IMR-90 (cell line): Measurements from ENCODE around the gene AHNAK. TPM values are rescaled to one million over a fixed set of nuclear protein-coding genes. Genes with fewer than 3 reads are reported as not detected.

Experiments
- ATAC-seq: fragments of 200-7000 bp; cut with Tn5 transposase; 2 replicates; pipeline ENCODE4 v1.9.1; 2020; ENCODE audit warnings: low read depth, mild to moderate bottlenecking, moderate library complexity
- BruUV-seq: library from RNA; stranded (reverse); fragments of 400-500 nt; replicated peaks from 2 replicates; lab custom pipeline; 2021; lab: Mats Ljungman, UMichigan
- CTCF ChIA-PET: fragments of 300-600 bp; formaldehyde crosslinking; extraction: SDS; loops from one replicate; lab custom pipeline; 2021; ENCODE audit warnings: antibody characterized with exemption; lab: Yijun Ruan, JAX
- POLR2A ChIA-PET: fragments of 300-600 bp; sonication (Branson Sonifier 250); formaldehyde crosslinking; loops from one replicate; lab custom pipeline; 2022; ENCODE audit warnings: antibody characterized with exemption; ENCODE audit not compliant: unreplicated experiment; lab: Charles Lee
- DNase-seq: peaks from one replicate; pipeline ENCODE4 v3.0.0; 2013
- H2AFZ ChIP-seq: replicated peaks from 2 replicates; pipeline ENCODE3; 2013; ENCODE audit warnings: low read length, mild to moderate bottlenecking; ENCODE audit not compliant: poor library complexity
- H2AK5ac ChIP-seq: 2 replicates; pipeline ENCODE4 v1.6.1; 2013; ENCODE audit warnings: low read depth, low read length, inconsistent platforms
- H2AK9ac ChIP-seq: replicated peaks from 2 replicates; pipeline ENCODE3; 2013; ENCODE audit warnings: mild to moderate bottlenecking, low read depth, low read length, moderate library complexity; ENCODE audit not compliant: poor library complexity
- H2BK120ac ChIP-seq: 2 replicates; pipeline ENCODE4 v1.6.1; 2013; ENCODE audit warnings: low read depth, low read length, inconsistent platforms
- H2BK15ac ChIP-seq: 3 replicates; pipeline ENCODE4 v1.6.1; 2013; ENCODE audit warnings: low read depth, low read length, inconsistent platforms
- H2BK20ac ChIP-seq: 2 replicates; pipeline ENCODE4 v1.6.1; 2013; ENCODE audit warnings: low read depth, mild to moderate bottlenecking, inconsistent platforms, low read length, moderate library complexity
- H2BK5ac ChIP-seq: 2 replicates; pipeline ENCODE4 v1.6.1; 2013; ENCODE audit warnings: mild to moderate bottlenecking, low read depth, low read length, inconsistent platforms; ENCODE audit not compliant: poor library complexity, severe bottlenecking
- H3K14ac ChIP-seq: replicated peaks from 2 replicates; pipeline ENCODE4 v1.6.1; 2013; ENCODE audit warnings: low read depth, low read length, inconsistent platforms
- H3K18ac ChIP-seq: 2 replicates; pipeline ENCODE4 v1.6.1; 2013; ENCODE audit warnings: low read depth, low read length, control low read depth
- H3K23ac ChIP-seq: 2 replicates; pipeline ENCODE4 v1.6.1; 2013; ENCODE audit warnings: low read depth, low read length, inconsistent platforms
- H3K27ac ChIP-seq: 2 replicates; pipeline ENCODE4 v1.5.1; 2013; ENCODE audit warnings: mild to moderate bottlenecking, control low read depth, low read length; ENCODE audit not compliant: insufficient read depth
- H3K27me3 ChIP-seq: 2 replicates; pipeline ENCODE4 v1.6.1; 2013; ENCODE audit warnings: low read length; ENCODE audit not compliant: control insufficient read depth, insufficient read depth
- H3K36me3 ChIP-seq: 2 replicates; pipeline ENCODE4 v1.6.1; 2013; ENCODE audit warnings: low read length, mixed read lengths; ENCODE audit not compliant: control insufficient read depth, insufficient read depth
- H3K4ac ChIP-seq: 2 replicates; pipeline ENCODE4 v1.6.1; 2013; ENCODE audit warnings: low read depth, low read length, inconsistent platforms
- H3K4me1 ChIP-seq: 2 replicates; pipeline ENCODE4 v1.6.1; 2013; ENCODE audit warnings: low read length, mixed read lengths; ENCODE audit not compliant: control insufficient read depth, insufficient read depth
- H3K4me2 ChIP-seq: 2 replicates; pipeline ENCODE4 v1.6.1; 2013; ENCODE audit warnings: low read depth, mild to moderate bottlenecking, control low read depth, low read length, moderate library complexity
- H3K4me3 ChIP-seq: 2 replicates; pipeline ENCODE4 v1.5.1; 2013; ENCODE audit warnings: low read depth, mild to moderate bottlenecking, control low read depth, low read length, moderate library complexity; ENCODE audit not compliant: insufficient read depth
- H3K56ac ChIP-seq: 2 replicates; pipeline ENCODE4 v1.6.1; 2013; ENCODE audit warnings: low read length, inconsistent platforms; ENCODE audit not compliant: insufficient read depth; ENCODE audit errors: extremely low read depth
- H3K79me1 ChIP-seq, 2 experiments: 2 replicates each; pipeline ENCODE4 v1.6.1; 2013; ENCODE audit warnings: low read length in 2 of 2, inconsistent platforms in 1 of 2, low read depth in 1 of 2
- H3K9ac ChIP-seq: 2 replicates; pipeline ENCODE4 v1.6.1; 2013; ENCODE audit warnings: low read depth, low read length, control low read depth
- H3K9me1 ChIP-seq: 2 replicates; pipeline ENCODE4 v1.6.1; 2013; ENCODE audit warnings: low read length, inconsistent platforms; ENCODE audit not compliant: insufficient read depth
- H3K9me3 ChIP-seq: 2 replicates; pipeline ENCODE4 v1.6.1; 2013; ENCODE audit warnings: low read length; ENCODE audit not compliant: control insufficient read depth, insufficient read depth
- H4K20me1 ChIP-seq: 2 replicates; pipeline ENCODE4 v1.6.1; 2013; ENCODE audit warnings: low read length, inconsistent platforms; ENCODE audit not compliant: insufficient read depth
- H4K5ac ChIP-seq: 2 replicates; pipeline ENCODE4 v1.6.1; 2013; ENCODE audit warnings: mild to moderate bottlenecking, low read depth, low read length, control low read depth
- H4K8ac ChIP-seq, 2 experiments: 2 replicates each; pipeline ENCODE4 v1.6.1; 2013; ENCODE audit warnings: low read depth in 2 of 2, low read length in 2 of 2, control low read depth in 1 of 2, inconsistent platforms in 1 of 2
- H4K91ac ChIP-seq: 2 replicates; pipeline ENCODE4 v1.6.1; 2013; ENCODE audit warnings: low read depth, low read length, inconsistent platforms; ENCODE audit not compliant: insufficient read depth
- CEBPB ChIP-seq: IDR thresholded peaks from 2 replicates; pipeline ENCODE4 v1.6.1; 2012; ENCODE audit warnings: low read depth, low read length, improper control_type of control experiment
- CHD1 ChIP-seq: IDR thresholded peaks from 2 replicates; pipeline ENCODE4 v1.6.1; 2012; ENCODE audit warnings: low read depth, low read length, improper control_type of control experiment
- MAFK ChIP-seq: IDR thresholded peaks from 2 replicates; pipeline ENCODE4 v1.6.1; 2012; ENCODE audit warnings: low read depth, low read length, improper control_type of control experiment
- MXI1 ChIP-seq: IDR thresholded peaks from 2 replicates; pipeline ENCODE4 v1.6.1; 2012; ENCODE audit warnings: low read depth, mild to moderate bottlenecking, low read length, moderate library complexity, borderline replicate concordance
- SMC3 ChIP-seq: fragments of 150-350 bp; IDR thresholded peaks from 2 replicates; pipeline ENCODE4 v1.6.1; 2016; ENCODE audit warnings: low read depth, mild to moderate bottlenecking, antibody characterized with exemption, low read length, moderate library complexity
- WGBS, 2 experiments: methylation state at CpG; one replicate each; pipeline versions ENCODE4 v1.1.5 to v1.1.7; 2013; ENCODE audit warnings: missing lambda C conversion rate in 2 of 2; ENCODE audit not compliant: insufficient read length in 1 of 2; ENCODE audit errors: extremely low coverage in 2 of 2; 5-methylcytosine and 5-hydroxymethylcytosine counted together
- dilution Hi-C: fragments of 300-500 bp; cut with HindIII; formaldehyde crosslinking; loops from one replicate; pipeline ENCODE4 v1.14.3; 2018; ENCODE audit warnings: low sequenced_read_pairs; ENCODE audit not compliant: unreplicated experiment
- in situ Hi-C: fragments of 300-500 bp; cut with MboI; formaldehyde crosslinking; loops from 3 replicates; pipeline ENCODE4 v1.14.3; 2019; ENCODE audit warnings: low sequenced_read_pairs, inconsistent platforms, mixed read lengths
- intact Hi-C: fragments of 100-400 bp; cut with micrococcal nuclease; formaldehyde crosslinking; loops from 2 replicates; pipeline ENCODE4 v1.10.0; 2022
- polyA plus RNA-seq, 3 experiments: library from polyadenylated mRNA; depleted of rRNA; stranded (reverse); fragments of >200 nt; gene quantifications; 2 replicates each; pipeline ENCODE4 v1.2.3, GENCODE V29; 2012; ENCODE audit warnings: low replicate concordance in 1 of 3
- total RNA-seq: library from RNA; depleted of rRNA; stranded (reverse); fragments of >200 nt; gene quantifications from 2 replicates; pipeline ENCODE4 v1.2.3, GENCODE V29; 2012

AHNAK gene
- total and polyA plus RNA-seq, 2 of the 4 experiments (the other 2 are of a cell fraction), result 95.1 to 695 TPM

GRCh38 chr11:62459080-62459479, 87.5 kb downstream of the AHNAK start:
- WGBS, 2 experiments, result no CpG with 5 or more reads among the region's 1 CpG
- TF ChIP-seq MXI1, result no peak
- peak; percentile 80 for TF ChIP-seq CEBPB
- TF ChIP-seq SMC3, result no peak
- TF ChIP-seq MAFK, result no peak
- no peak for TF ChIP-seq CHD1
- CTCF ChIA-PET, result interaction anchor here (2.1 kb wide), 1 partner anchor 84 kb away, joined by 6 read pairs; no protein-coding TSS in a partner anchor

More at GRCh38 chr11:62459080-62459479, 87.5 kb downstream of the AHNAK start:
- Histone ChIP-seq H3K36me3 (no peaks in the 10 kb centered on the region), H3K9me1 (no peaks in the 10 kb centered on the region; the same call in 1 of the 2 replicates), H3K18ac (no peak overlapping the region; the same call in 1 of the 2 replicates), H3K4ac (0 out of 2 replicates have a peak overlapping the region, but pooled peaks have one; percentile 3), H2AFZ (no peak overlapping the region), H3K4me1 (peaks cover 16% of the 10 kb centered on the region), H3K56ac (no peak overlapping the region), H4K20me1 (no peaks in the 10 kb centered on the region), H4K8ac (0 out of 4 replicates have a peak overlapping the region, but pooled peaks of 1 of the 2 experiments have one; percentile 27), H4K5ac (peak overlapping the region; percentile 36; the same call in 1 of the 2 replicates), H3K4me2 (no peak overlapping the region), H2BK5ac (no peak overlapping the region), H2AK9ac (peak overlapping the region; percentile 48), H3K23ac (no peak overlapping the region), H2BK20ac (no peak overlapping the region), H3K9ac (no peak overlapping the region), H2BK120ac (peak overlapping the region; percentile 45; the same call in 1 of the 2 replicates), H2AK5ac (no peak overlapping the region), H2BK15ac (no peak overlapping the region; the same call in 2 of the 3 replicates), H3K14ac (no peak overlapping the region; the same call in 1 of the 2 replicates), H3K9me3 (peaks cover 2% of the 10 kb centered on the region), H3K27ac (no peak overlapping the region), H3K79me1 (no peaks in the 10 kb centered on the region), H3K4me3 (no peak overlapping the region), H3K27me3 (no peaks in the 10 kb centered on the region), H4K91ac (peak overlapping the region; percentile 44; the same call in 1 of the 2 replicates)
- dilution Hi-C loops, result no loop called here
- no TSS peak for BruUV-seq
- in situ Hi-C loops, result no loop called here
- POLR2A ChIA-PET, result interaction anchor here (1.1 kb wide), 1 partner anchor 15 kb away, joined by 3 read pairs; no protein-coding TSS in a partner anchor
- intact Hi-C loops, result no loop called here
- ATAC-seq (peak; percentile 56), DNase-seq (peak; percentile 33)
